ENCODE results near the gene NYNRIN. TPM values are rescaled to one million over a fixed set of nuclear protein-coding genes. Genes with fewer than 3 reads are reported as not detected.

Gene NYNRIN
- polyA plus RNA-seq, 1 donor from 2014 or later: 5.7 TPM

DNA sequence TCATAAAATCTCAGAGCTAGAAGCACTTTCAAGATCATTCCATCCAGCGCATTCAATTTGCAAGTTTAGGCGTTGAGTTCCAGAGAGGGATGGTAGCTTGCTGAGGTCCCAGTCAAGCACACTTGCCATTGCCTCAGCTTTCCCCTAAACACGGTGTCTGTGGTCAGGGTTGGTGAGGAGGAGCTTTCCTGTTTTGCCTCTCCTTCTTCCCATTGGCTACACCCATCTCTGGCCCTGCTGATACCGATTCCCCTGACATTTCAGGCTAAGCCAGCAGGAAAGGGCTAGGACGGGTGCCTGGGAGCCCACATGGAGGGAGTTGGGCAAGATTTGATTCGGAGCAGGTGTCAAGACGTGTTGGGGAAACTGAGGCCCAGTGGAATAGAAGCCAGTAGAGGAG lies 21.7 kb upstream of the NYNRIN start:
- no peak overlapping the region for H3K4me3 ChIP-seq (ENCODE audit: low read length)
- no peak overlapping the region for H3K27ac ChIP-seq (ENCODE audit: low read length)
- H3K4me2 ChIP-seq (ENCODE audit: low read length): no peak overlapping the region
- H3K27me3 ChIP-seq (ENCODE audit: insufficient read depth, low read depth, low read length): no peaks in the 10 kb centered on the region
- H4K20me1 ChIP-seq (ENCODE audit: insufficient read depth): no peaks in the 10 kb centered on the region
- no peaks in the 10 kb centered on the region for H3K9me3 ChIP-seq (ENCODE audit: low read length)
- no peaks in the 10 kb centered on the region for H3F3A ChIP-seq (ENCODE audit: insufficient read depth, low read length, poor library complexity, severe bottlenecking)
- TF ChIP-seq POLR2AphosphoS5 (IDR thresholded peaks at IDR 0.05): no peak
- no peak for TF ChIP-seq EP300 (conservative IDR thresholded peaks at IDR 0.05; ENCODE audit: poor library complexity, severe bottlenecking)
- no peak for TF ChIP-seq SMC3 (conservative IDR thresholded peaks at IDR 0.05; ENCODE audit: poor library complexity)
- TF ChIP-seq RAD21 (conservative IDR thresholded peaks at IDR 0.05): no peak
- TF ChIP-seq, protein P1, sequence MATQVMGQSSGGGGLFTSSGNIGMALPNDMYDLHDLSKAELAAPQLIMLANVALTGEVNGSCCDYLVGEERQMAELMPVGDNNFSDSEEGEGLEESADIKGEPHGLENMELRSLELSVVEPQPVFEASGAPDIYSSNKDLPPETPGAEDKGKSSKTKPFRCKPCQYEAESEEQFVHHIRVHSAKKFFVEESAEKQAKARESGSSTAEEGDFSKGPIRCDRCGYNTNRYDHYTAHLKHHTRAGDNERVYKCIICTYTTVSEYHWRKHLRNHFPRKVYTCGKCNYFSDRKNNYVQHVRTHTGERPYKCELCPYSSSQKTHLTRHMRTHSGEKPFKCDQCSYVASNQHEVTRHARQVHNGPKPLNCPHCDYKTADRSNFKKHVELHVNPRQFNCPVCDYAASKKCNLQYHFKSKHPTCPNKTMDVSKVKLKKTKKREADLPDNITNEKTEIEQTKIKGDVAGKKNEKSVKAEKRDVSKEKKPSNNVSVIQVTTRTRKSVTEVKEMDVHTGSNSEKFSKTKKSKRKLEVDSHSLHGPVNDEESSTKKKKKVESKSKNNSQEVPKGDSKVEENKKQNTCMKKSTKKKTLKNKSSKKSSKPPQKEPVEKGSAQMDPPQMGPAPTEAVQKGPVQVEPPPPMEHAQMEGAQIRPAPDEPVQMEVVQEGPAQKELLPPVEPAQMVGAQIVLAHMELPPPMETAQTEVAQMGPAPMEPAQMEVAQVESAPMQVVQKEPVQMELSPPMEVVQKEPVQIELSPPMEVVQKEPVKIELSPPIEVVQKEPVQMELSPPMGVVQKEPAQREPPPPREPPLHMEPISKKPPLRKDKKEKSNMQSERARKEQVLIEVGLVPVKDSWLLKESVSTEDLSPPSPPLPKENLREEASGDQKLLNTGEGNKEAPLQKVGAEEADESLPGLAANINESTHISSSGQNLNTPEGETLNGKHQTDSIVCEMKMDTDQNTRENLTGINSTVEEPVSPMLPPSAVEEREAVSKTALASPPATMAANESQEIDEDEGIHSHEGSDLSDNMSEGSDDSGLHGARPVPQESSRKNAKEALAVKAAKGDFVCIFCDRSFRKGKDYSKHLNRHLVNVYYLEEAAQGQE (IDR thresholded peaks at IDR 0.05; ENCODE audit: borderline replicate concordance): no peak
- no peak for TF ChIP-seq TAF1 (IDR thresholded peaks at IDR 0.05; ENCODE audit: low read depth)
- no peak for TF ChIP-seq EZH2 (IDR thresholded peaks at IDR 0.05; ENCODE audit: borderline replicate concordance, insufficient read depth, low read length, poor library complexity, severe bottlenecking)
- TF ChIP-seq, protein P2, sequence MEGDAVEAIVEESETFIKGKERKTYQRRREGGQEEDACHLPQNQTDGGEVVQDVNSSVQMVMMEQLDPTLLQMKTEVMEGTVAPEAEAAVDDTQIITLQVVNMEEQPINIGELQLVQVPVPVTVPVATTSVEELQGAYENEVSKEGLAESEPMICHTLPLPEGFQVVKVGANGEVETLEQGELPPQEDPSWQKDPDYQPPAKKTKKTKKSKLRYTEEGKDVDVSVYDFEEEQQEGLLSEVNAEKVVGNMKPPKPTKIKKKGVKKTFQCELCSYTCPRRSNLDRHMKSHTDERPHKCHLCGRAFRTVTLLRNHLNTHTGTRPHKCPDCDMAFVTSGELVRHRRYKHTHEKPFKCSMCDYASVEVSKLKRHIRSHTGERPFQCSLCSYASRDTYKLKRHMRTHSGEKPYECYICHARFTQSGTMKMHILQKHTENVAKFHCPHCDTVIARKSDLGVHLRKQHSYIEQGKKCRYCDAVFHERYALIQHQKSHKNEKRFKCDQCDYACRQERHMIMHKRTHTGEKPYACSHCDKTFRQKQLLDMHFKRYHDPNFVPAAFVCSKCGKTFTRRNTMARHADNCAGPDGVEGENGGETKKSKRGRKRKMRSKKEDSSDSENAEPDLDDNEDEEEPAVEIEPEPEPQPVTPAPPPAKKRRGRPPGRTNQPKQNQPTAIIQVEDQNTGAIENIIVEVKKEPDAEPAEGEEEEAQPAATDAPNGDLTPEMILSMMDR (IDR thresholded peaks at IDR 0.05; ENCODE audit: poor library complexity, severe bottlenecking): no peak
- no peak for TF ChIP-seq MXI1 (conservative IDR thresholded peaks at IDR 0.05; ENCODE audit: poor library complexity, severe bottlenecking)
- no peaks in the 10 kb centered on the region for H3K36me3 ChIP-seq (ENCODE audit: insufficient read depth, low read length)
- H3K79me2 ChIP-seq (replicated peaks; ENCODE audit: insufficient read depth, low read length): no peaks in the 10 kb centered on the region
- H3K9me2 ChIP-seq (ENCODE audit: insufficient read depth, low read length): no peaks in the 10 kb centered on the region
- no peak overlapping the region for H3K9ac ChIP-seq (ENCODE audit: low read length)
- no peak overlapping the region for H2AFZ ChIP-seq (ENCODE audit: low read depth, low read length)

DNA sequence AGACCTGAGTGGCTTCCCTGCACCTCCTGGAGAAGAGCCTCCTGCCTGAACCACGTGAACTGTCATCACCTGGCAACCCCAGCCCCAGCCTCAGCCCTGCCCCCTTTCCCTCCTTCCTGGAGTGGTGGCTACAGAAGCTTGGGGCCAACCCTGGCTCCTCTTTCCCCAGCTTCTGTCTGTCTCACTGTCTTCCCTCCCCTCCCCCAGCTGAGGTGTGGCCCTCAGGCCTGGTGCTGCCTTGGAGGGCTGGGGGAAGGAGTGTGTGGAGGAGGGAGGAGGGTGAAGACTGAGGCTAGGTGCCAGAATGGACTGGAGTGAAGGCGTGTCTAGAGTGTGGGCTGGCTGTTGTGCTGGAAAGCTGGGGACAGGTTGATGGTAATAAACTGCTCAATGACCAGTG lies 21.1 kb upstream of the NYNRIN start:
- no peaks in the 10 kb centered on the region for H3K9me3 ChIP-seq (ENCODE audit: low read length)
- no peaks in the 10 kb centered on the region for H3F3A ChIP-seq (ENCODE audit: insufficient read depth, low read length, poor library complexity, severe bottlenecking)
- no peaks in the 10 kb centered on the region for H3K9me2 ChIP-seq (ENCODE audit: insufficient read depth, low read length)
- H2AFZ ChIP-seq (ENCODE audit: low read depth, low read length): no peak overlapping the region
- TF ChIP-seq, protein P1 (IDR thresholded peaks at IDR 0.05; ENCODE audit: borderline replicate concordance): no peak
- no peak for TF ChIP-seq SMC3 (conservative IDR thresholded peaks at IDR 0.05; ENCODE audit: poor library complexity)
- TF ChIP-seq MXI1 (conservative IDR thresholded peaks at IDR 0.05; ENCODE audit: poor library complexity, severe bottlenecking): no peak
- TF ChIP-seq, protein P2 (IDR thresholded peaks at IDR 0.05; ENCODE audit: poor library complexity, severe bottlenecking): no peak
- no peak for TF ChIP-seq EP300 (conservative IDR thresholded peaks at IDR 0.05; ENCODE audit: poor library complexity, severe bottlenecking)
- no peak for TF ChIP-seq POLR2AphosphoS5 (IDR thresholded peaks at IDR 0.05)
- TF ChIP-seq TAF1 (IDR thresholded peaks at IDR 0.05; ENCODE audit: low read depth): no peak
- TF ChIP-seq RAD21 (conservative IDR thresholded peaks at IDR 0.05): no peak
- TF ChIP-seq EZH2 (IDR thresholded peaks at IDR 0.05; ENCODE audit: borderline replicate concordance, insufficient read depth, low read length, poor library complexity, severe bottlenecking): no peak
- no peak overlapping the region for H3K4me2 ChIP-seq (ENCODE audit: low read length)
- H3K9ac ChIP-seq (ENCODE audit: low read length): no peak overlapping the region
- H3K36me3 ChIP-seq (ENCODE audit: insufficient read depth, low read length): no peaks in the 10 kb centered on the region
- H3K79me2 ChIP-seq (replicated peaks; ENCODE audit: insufficient read depth, low read length): no peaks in the 10 kb centered on the region
- H3K4me3 ChIP-seq (ENCODE audit: low read length): no peak overlapping the region
- no peaks in the 10 kb centered on the region for H4K20me1 ChIP-seq (ENCODE audit: insufficient read depth)
- H3K27ac ChIP-seq (ENCODE audit: low read length): no peak overlapping the region
- H3K27me3 ChIP-seq (ENCODE audit: insufficient read depth, low read depth, low read length): no peaks in the 10 kb centered on the region

Data from neural cell (in vitro differentiated cells).